NCI-H1092 (cell line): ENCODE data around the gene IBTK.
"Not testable (repeated sequence)": the region's sequence is repeated elsewhere in the genome, so short reads cannot be mapped to it uniquely, and the experiment has no call there.

Source experiments
- DNase-seq: peaks from one replicate; lab custom pipeline; 2025; lab: John Stamatoyannopoulos, UW

The IBTK gene

GRCh38 chr6:82176616-82177015 lies 70.9 kb downstream of the IBTK start:
- DNase-seq = no peak

DNA sequence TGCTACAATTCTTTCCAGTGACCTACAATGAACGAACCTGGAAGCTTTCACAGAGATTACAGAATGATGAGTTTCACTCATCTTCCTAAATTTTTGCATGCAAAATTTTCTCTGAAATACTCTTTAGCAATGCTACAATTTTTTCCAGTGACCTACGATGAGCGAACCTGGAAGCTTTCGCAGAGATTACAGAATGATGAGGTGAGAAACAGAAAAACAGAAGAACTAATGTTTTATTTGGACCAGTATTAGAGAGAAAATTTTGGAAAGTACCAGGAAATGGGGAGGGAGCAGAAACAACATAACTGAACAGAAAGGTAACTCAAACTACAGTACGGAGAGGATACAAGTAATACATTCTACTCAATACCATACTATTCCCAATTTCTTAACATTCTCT lies 75.0 kb downstream of the IBTK start:
- DNase-seq = no peak

DNA sequence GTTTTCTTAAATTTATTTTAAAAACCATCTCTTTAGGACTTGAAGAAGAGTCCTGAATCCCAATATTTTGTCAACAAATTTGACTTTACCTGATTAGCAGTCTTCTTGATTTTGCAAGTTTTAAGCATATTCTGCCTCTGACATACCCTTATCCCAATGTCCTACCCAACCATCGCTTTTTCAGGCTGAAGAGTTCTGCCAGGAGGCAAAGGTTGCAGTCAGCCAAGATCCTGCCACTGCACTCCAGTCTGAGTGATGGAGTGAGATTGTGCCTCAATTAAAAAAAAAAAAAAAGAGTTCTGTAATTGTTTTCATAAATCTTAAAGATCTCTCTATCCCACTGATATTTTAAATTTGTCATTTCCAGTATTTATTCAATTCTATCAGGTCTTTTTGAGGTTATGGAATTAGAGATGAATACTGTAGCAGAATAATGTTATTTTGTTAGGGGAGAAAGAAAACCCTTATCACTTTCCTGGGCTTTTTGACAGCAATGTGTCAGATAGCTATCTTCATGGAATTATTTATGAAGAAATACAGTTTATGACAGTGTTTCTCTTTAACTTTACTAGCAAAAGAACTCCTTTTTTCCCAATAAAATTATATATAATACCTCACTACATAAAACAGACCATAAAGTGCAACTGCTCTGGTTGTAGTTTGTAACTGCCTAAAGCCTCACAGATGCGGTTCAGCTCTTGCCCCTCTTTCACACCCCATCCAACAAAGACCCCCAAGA lies 78.2 kb downstream of the IBTK start:
- no peak for DNase-seq

DNA sequence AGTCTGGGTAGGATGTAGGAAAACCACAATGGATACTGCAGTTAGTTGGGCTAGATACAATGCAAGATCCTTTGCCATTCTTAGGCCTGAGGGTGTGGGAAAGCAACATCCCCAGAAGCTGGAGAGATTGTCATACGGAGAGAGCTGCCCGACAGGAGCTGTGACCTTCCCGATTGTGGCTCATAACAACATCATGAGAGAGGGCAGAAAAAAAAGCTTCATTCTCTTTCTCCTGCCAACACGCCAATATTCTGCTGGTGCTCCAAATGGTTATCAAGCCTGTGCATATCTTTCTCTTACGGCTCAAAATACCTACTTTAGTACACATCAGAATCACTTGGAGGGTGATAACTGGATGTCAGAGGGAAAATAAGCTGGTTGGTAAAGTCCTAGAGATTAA lies 81.1 kb downstream of the IBTK start:
- no peak for DNase-seq

- no peak for DNase-seq
These were observed 87.1 kb downstream of the IBTK start for GRCh38 chr6:82160255-82160990.

DNA sequence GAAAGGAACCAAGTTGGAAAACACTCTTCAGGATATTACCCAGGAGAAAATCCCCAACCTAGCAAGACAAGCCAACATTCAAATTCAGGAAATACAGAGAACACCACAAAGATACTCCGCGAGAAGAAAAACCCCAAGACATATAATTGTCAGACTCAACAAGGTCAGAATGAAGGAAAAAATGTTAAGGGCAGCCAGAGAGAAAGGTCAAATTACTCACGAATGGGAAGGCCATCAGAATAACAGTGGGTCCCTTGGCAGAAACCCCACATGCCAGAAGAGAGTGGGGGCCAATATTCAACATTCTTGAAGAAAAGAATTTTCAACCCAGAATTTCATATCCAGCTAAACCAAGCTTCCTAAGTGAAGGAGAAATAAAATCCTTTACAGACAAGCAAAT lies 94.8 kb downstream of the IBTK start:
- not testable (repeated sequence) for DNase-seq

DNA sequence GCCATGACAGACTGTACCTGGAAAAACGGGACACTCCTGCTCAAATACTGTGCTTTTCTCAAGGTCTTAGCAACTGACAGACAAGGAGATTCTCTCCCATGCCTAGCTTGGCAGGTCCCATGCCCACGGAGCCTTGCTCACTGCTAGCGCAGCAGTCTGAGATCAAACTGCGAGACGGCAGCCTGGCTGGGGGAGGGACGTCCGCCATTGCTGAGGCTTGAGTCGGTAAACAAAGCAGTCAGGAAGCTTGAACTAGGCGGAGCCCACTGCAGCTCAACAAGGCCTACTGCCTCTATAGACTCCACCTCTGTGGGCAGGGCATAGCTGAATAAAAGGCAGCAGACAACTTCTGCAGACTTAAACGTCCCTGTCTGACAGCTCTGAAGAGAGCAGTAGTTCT lies 96.4 kb downstream of the IBTK start:
- DNase-seq = not testable (repeated sequence)

- no peak for DNase-seq
These were observed 101.6 kb downstream of the IBTK start for GRCh38 chr6:82145926-82146452.

GRCh38 chr6:82144852-82145340 lies 102.6 kb downstream of the IBTK start:
- DNase-seq = no peak

- DNase-seq = no peak
These were observed 103.3 kb downstream of the IBTK start for GRCh38 chr6:82144007-82144851.

DNA sequence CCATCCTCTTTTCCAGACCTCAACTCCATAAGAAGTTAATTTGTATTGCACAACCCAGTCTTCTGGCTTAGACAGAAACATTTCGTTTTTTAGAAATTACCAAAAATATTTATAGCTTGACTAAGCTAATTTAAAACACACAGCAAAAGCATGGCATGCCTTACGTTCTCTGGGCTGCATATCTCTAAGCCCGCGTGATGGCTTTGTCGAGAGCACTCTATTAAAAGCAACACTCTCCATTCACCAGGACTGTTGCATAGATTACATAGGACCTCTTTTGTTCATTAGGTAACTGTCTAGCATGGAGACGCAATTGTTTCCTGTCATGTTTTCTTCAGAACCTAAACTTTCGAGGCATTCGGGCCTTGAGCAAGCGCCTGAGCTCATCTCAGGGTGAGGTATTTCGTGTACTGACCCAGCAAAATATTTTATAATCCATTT lies 104.5 kb downstream of the IBTK start:
- no peak for DNase-seq

DNA sequence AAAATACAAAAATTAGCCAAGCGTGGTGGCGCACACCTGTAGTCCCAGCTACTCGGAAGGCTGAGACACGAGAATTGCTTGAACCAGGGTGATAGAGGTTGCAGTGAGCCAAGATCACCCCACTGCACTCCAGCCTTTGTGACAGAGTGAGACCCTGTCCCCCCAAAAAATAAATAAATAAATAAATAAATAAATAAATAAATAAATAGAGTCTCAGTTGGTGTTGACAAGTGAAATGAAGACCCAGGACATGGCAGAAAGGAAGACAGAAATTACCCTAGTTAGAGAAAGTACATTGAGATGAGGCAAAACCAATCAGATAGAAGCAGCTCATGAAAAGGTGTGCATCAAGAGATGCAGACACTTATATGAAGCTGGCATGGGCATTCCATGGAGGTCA lies 105.0 kb downstream of the IBTK start:
- no peak for DNase-seq

DNA sequence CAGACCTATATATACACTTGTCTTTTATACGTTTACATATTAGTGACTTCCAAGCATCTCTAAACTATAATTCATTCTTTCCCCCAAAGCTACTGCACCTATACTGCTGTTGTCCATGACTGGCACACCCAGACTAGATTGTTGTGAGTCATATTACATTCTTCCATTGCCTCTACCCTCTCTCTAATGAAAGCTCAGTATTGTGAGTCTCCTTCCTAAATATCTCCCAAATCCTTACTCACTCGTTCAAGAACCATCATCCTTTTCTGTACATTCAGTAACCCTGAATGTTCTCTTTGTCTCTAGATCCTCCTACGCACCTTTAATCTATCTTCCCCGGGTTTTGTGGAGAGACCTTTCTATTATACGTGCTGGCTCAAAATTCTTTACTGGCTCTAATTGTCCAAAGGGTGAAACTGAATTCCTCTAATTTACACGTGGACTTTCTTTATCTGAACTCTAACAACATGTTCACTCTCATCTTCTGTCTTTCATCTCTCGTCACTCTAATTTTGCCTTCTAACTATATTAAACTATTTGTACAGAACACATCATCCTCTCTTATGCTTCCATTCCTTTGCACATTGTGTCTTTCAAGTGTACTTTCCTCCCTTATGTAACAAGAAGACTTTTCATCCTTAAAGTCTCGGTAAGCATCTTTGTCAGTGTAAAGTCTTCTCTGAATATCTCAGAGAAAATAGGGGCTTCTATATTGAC lies 109.3 kb downstream of the IBTK start:
- DNase-seq = no peak

- DNase-seq = no peak
These were observed 116.1 kb downstream of the IBTK start for GRCh38 chr6:82131441-82131840.

GRCh38 chr6:82129797-82130196 lies 117.7 kb downstream of the IBTK start:
- DNase-seq = no peak

DNA sequence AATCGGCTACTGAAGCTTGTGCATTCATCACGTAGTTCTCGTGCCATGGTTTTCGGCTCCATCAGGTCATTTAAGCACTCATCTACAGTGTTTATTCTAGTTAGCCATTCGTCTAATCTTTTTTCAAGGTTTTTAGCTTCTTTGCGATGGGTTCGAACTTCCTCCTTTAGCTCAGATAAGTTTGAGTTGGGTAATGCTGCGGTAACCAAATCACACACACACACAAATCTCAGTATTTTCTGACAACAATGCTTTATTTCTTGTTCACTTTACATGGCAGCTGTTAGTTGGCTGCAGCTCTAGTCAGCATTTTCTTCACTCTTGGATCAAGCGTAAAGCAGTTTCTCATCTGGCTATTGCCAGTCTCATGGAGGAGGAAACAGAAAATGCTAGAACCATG lies 118.6 kb downstream of the IBTK start:
- DNase-seq = not testable (repeated sequence)

DNA sequence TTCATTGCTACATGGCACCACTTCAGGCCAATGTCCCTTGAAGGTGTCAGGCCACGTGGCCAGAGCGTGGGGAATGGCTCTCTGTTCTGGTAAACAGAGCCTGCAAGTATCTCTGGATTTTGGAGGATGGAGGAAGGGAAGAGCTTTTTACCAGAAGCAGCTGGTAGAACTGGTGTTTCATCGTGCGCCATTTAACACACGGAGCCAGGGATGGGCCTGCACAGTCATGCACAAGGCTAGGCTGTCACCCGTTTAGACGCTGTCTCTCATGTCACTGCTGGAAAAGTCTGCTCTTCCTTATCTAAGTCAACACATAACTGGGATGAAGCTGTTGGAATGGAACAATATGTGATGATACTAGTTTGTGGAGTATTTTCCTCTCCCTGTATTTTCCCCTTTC lies 123.9 kb downstream of the IBTK start:
- DNase-seq = no peak
